Measurements from ENCODE around the gene WDR48.

The WDR48 gene

GRCh38 chr3:39118079-39118478, 66.3 kb downstream of the WDR48 start:
- no peak for DNase-seq (ENCODE audit: low read depth)
- TF ChIP-seq CTCF (conservative IDR thresholded peaks at IDR 0.05; ENCODE audit: low read depth, low read length): no peak
- H3K4me3 ChIP-seq (ENCODE audit: low read length): no peak overlapping the region

GRCh38 chr3:39118931-39119660, 67.3 kb downstream of the WDR48 start:
- TF ChIP-seq CTCF (conservative IDR thresholded peaks at IDR 0.05; ENCODE audit: low read depth, low read length): no peak
- H3K4me3 ChIP-seq (ENCODE audit: low read length): no peak overlapping the region

GRCh38 chr3:39121621-39122020, 69.8 kb downstream of the WDR48 start:
- no peak overlapping the region for H3K4me3 ChIP-seq (ENCODE audit: low read length)
- no peak for DNase-seq (ENCODE audit: low read depth)
- no peak for TF ChIP-seq CTCF (conservative IDR thresholded peaks at IDR 0.05; ENCODE audit: low read depth, low read length)

More at GRCh38 chr3:39118931-39119660, 67.3 kb downstream of the WDR48 start:
- no peak for DNase-seq (ENCODE audit: low read depth)

- H3K4me3 ChIP-seq (ENCODE audit: low read length): no peak overlapping the region
Measured at GRCh38 chr3:39122813-39123212, 71.0 kb downstream of the WDR48 start.

GRCh38 chr3:39124876-39125840, 73.3 kb downstream of the WDR48 start:
- H3K4me3 ChIP-seq (ENCODE audit: low read length): no peak overlapping the region
- no peak for DNase-seq (ENCODE audit: low read depth)
- peak; percentile 55 for TF ChIP-seq CTCF (conservative IDR thresholded peaks at IDR 0.05; ENCODE audit: low read depth, low read length)

More at GRCh38 chr3:39122813-39123212, 71.0 kb downstream of the WDR48 start:
- DNase-seq (ENCODE audit: low read depth): no peak
- no peak for TF ChIP-seq CTCF (conservative IDR thresholded peaks at IDR 0.05; ENCODE audit: low read depth, low read length)

- no peak overlapping the region for H3K4me3 ChIP-seq (ENCODE audit: low read length)
- no peak for TF ChIP-seq CTCF (conservative IDR thresholded peaks at IDR 0.05; ENCODE audit: low read depth, low read length)
- peak; percentile 56 for DNase-seq (ENCODE audit: low read depth)
Measured at GRCh38 chr3:39125841-39126500, 74.2 kb downstream of the WDR48 start.
